PC-9 (cell line): ENCODE data around the gene MIER2.

Experiments
- CTCF ChIP-seq: fragments of 200-600 bp; sonication (generic); conservative IDR thresholded peaks from 2 replicates; pipeline ENCODE4 v1.6.1; 2017; ENCODE audit warnings: mixed run types, antibody characterized with exemption, mild to moderate bottlenecking, moderate library complexity
- EZH2 ChIP-seq: fragments of 200-600 bp; sonication (generic); IDR thresholded peaks from 2 replicates; pipeline ENCODE4 v1.8.0; 2017; ENCODE audit warnings: antibody characterized with exemption, low read depth

GRCh38 chr19:341386-342127 lies 3.0 kb downstream of the MIER2 start:
- TF ChIP-seq EZH2 (no peak), CTCF (no peak)
